DMS153 (cell line): ENCODE results near the gene ULBP1.
A peak's percentile ranks its signal among the peaks of the same experiment; 100 is the strongest.
"Not testable (repeated sequence)": the region's sequence is repeated elsewhere in the genome, so short reads cannot be mapped to it uniquely, and the experiment has no call there.

ENCODE experiments used
- DNase-seq: peaks from one replicate; lab custom pipeline; 2025; lab: John Stamatoyannopoulos, UW

ULBP1 gene

GRCh38 chr6:150004783-150005717 is 41.3 kb downstream of the ULBP1 start:
- DNase-seq: peak; percentile 88

DNA sequence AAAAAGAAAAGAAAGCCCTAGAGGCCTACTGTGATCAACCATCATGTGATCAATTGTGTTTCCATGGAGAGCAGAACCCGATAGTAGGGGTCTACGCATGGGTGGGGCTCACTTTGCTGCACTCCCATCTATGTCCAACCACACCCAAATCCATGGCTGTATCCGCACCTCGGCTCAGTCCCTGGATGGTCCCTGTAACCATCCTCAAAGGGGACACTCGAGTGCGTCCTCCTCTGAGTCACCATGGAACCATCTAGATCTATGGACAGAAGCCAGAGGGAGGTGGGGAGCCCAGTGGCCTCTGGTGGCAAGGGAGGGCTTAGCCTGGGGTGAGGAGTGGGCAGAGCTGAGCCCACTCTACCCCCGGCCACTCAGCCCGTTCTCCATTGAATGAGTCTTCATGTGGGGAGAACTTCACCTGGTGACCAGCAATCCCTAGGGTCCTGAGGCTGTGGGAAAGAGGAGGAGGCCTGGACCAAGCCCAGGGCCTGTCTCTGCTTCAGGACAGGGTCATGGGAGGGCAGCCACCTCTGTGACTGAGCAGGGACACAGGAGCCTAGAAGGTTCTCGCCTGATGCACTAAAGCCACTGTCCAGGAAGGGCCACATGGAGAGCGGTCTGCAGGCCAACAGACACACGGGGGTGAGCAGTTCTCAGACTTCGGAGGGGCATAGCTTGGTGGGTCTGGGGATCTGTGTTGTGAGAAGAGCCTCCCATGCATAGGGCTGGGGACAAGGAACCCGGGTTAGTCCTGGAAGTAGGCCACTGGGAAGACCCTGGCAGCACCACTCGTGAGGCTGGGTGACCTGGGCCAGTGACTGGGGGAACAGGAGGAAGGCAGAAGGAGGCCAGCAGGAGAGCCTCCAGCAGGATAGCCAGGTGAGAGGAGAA is 42.3 kb downstream of the ULBP1 start:
- DNase-seq: no peak

DNA sequence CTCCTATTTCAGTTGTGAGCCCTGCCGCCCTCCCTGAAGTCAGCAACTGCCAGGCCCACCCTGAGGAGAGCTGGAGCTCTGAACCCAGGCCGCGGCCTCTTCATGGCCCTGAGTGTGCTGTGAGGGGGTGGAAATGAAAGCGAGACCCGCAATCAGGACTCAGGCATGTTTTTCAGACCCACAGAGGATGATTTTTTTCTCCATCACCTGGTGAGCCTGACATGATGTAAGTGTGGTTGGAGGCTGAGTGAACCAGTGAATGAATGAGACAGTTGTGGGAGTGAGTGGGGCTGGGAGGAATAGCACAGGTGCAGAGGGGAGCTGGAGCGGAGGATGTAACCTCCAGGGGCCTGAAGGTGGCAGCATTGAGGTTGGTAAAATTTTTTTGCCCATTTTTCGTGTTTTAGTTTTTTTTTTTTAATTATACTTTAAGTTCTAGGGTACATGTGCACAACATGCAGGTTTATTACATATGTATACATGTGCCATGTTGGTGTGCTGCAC is 43.3 kb downstream of the ULBP1 start:
- no peak for DNase-seq

DNA sequence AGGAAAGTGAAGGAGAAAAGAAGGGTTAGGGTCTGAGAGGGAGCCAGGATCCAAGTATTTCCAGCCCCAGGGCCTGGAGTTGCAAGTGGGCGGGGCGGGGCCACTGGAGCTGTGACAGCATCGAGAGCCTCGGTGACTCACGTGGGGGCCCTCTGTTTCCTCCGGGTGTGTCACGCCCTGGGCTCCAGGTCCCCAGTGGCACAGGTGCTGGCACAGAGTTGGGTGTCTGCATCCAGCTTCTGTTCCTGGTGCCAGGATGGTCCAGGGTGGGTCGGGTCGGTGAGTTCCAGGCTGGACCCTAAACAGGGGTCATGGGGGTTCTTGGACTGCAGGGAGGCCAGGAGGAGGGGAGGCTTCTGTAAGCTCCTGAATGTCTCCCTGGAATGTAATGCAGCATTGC is 44.8 kb downstream of the ULBP1 start:
- no peak for DNase-seq

DNA sequence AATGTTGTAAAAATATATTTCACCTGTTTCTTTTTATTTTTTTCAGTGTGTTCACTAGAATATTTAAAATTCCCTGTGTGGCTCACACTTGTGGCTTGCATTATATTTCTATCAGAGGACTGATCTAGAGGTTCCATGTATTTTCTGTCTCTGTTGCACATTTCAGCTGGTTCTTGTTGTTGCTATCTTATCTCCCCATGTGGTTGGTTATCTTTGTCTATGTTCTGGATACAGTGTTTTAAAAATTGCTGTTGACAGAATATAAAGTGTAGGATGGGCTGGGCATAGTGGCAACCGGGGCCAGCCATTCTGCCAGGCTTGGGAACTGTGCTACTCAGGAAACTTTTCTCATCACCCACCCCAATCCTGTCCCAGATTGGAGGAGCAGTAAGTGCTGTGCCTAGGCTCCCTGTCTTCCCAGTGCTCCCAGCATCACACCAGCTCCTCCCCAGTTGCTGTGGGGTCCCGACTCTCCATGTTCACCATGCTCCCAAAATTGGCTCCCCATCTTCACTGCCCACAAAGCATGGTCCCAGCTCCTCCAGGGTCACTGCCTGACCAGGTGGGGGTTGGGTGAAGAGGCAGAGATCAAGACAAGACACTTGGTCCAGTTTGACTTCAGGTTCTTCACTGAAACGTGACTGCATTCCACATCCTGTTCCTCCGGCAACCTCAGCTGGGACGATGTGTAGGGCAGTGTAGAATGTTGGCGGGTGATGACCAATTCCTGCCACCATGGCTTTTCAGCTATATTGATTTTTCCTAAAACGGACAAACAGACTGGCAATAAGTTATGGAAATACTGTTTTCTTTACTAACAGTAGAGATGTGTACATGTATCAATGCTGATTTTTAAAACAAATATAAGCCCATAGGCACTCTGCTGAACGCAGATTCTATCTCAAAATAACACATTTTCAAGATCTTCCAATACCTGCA is 49.4 kb downstream of the ULBP1 start:
- not testable (repeated sequence) for DNase-seq

DNA sequence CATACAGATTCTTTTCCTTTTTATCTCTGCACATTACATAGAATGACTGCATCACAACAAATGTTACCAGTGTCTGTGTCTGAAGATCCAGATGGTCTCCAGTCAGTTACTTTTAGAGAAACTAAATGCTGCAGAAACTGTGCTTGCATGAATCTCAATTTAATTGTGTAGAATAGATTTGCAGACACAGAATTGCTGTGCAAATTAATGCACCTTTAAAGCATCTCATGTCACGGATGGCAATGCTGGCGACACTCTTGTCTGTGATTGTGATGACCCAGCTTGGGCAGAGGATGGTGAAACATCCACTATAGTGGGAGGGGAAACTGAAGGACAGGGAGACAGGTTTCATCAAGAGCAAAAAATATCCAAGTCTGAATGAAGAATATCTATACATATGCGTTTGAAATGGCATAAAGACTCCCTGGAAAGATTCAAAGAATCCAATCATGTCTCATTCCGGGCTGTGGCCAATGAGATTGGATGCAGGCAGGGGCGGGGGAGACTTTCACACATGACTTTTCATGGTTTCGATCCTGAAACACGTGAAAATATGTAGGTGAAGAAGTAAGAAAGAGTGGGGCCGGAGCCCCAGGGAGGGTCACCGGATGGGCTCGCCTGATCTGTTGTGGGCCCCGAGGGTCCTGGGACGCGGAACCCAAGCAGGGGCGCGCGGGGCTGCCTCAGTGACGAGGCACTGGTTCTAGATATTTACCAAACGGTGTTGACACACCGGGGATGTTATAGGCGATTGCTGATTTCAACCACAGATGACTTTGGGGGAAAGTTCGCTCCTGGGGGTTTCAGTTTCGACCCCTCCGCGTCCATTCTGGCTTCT is 50.3 kb downstream of the ULBP1 start:
- not testable (repeated sequence) for DNase-seq

DNA sequence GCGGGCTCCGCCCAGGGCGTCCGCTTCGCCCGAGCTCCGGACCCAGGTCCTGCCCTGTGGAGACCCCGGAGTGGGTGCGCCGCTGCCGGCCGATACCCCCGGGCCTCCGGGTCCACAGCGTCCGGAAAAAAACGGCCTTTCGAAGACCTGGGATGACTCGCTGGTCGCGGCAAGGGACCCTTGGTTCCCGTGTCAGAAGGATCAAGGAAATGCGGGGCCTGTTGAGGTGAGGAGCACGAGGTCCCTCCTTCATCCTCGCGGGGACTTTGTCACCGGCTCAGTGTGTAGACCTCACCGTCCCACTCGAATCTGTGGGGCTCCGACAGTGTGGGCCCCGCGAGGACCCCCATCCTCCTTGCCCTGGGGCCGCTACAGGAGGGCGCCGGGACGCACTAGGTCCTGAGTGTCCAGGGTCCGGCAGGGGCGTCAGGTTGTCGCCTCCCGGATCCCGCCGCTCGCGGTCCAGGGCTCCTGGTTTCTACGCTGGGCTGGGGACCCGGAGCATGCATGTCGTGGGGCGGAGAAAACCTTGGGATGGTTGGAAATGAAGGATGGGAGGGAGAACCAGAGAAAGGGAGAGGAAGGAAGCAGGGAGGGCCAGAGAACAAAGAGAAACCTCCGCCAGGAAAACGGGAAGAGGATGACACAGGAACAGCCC is 51.0 kb downstream of the ULBP1 start:
- DNase-seq: not testable (repeated sequence)

GRCh38 chr6:150015281-150016001 is 51.7 kb downstream of the ULBP1 start:
- DNase-seq: not testable (repeated sequence)

DNA sequence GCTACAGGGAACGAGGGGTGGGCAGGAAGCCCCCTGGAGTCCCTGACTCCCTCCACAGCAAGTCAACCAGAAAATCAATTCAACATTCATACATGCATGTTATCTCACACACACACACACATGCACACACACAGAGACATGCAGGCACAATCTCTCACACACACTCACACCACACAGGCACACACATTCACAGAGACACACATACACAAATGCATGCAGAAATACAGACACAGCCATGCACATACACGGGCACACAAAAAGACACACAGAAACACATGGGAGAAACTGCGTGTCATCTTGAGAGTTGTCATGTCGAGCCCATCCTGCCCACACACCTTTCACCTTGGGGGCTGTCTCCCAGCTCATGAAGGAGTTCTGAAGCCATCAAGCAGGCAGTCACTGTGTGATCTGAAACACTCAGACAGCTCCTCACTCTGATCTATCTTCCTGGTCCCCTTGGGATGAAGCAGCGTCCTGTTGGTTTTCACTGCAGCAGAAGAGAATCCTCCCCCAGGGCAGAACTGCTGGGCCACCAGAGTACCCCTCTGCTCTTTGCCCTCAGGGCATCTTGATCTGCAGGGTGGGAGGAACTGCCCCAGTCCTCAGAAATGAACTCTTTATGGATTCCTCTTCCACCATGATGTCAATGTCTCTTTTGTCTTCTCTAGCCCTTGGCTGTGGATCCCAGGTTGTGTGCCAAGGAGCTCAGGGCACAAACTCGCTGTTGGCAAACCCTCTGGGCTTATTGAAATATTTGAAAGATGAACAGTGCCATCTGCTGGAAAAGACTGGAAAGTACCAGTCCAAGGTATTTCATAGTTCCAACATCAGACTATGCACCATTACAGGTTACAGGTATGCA is 52.8 kb downstream of the ULBP1 start:
- DNase-seq: peak; percentile 63

GRCh38 chr6:150017186-150017521 is 53.4 kb downstream of the ULBP1 start:
- DNase-seq: not testable (repeated sequence)

DNA sequence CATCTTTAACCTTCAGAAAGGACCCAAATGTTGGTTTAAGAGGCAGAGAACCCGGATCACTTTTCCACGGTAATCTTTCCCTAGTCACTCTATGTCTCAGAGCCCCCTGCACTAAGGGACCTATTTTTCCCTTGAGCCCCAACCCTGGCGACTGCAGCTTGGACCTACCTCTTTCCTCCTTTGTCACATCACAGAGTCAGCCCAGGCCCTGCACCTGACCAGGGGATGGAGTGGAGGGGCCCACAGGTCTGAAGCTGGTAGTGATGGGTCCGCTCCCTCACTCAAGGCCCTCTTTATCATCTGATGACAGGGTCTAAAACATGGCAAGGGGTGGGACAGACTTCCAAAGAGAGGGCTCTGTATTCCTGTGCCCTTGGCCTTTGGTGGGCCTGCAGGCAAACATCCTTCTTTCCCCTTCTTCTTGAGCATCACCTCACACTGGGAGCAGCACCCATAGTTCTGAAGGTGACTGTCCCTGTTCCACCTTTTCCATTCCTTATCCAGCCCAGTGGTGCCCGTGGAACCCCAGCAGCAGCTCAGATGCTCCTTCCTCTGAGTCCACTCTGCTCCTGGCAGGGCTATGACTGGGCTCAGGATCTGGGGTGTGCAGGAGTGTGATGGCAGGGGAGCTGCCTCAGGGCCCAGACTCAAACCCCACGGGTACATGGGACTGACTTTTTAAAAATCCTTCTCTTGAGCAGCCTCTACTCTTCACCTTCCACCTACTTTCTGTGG is 55.3 kb downstream of the ULBP1 start:
- no peak for DNase-seq

DNA sequence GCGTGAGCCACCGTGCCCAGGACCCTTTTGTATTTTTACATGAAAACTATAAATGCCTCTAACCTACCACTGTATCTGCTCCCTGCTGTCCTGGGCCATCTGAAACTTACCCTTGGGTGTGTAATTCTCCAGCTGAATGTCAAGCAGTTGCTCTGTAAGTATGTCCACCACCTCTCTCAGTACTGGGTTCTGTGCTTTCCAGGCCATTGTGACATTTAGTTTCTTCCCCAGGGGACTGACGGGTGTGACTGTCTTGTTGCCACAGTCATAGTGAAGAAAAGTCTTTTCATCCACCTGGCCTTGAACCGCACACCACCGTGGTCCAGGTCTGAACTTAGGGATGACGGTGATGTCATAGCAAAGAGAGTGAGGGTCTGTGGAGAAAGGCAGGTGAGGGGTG is 58.1 kb downstream of the ULBP1 start:
- not testable (repeated sequence) for DNase-seq
